HG02623 (cell line): ENCODE results near the gene BHLHA9.

ENCODE experiments used
- ATAC-seq: cut with Tn5 transposase; IDR thresholded peaks from one replicate; pipeline ENCODE4 v1.9.1; 2021; ENCODE audit warnings: moderate library complexity; ENCODE audit not compliant: unreplicated experiment

Gene BHLHA9

DNA sequence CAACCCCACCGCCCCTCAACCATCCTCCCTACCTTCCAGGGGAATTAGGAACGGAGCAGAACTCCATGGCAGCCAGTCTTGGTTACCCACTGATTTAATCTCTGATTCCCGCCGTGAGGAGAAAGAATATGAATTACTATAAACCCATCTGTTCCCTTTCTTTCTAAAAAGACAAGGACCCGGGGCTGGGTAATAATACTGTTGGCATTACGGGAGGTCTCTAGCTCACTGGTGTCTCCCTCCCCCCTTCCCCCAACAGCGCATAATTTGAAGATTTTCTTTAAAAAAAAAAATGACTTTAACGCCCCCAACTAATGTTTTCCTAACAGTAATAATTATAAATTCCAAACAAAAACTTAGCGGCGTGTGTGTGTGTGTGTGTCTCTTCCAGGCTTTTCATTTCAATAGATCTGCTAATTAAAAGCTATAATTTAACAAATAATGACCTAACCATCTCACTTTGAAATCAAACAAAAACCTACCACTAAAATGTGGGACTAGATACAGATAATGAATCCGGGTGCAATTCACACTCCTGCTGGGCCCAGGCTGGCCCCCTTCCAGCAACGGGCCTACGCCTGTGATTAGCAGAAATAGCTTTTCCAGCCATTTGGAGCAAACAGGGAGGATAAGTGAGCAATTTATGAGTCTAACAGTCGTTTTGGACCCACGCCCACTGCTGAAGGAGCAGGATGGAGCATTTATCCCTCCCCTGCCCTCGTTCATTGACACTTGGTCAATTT lies 18.2 kb upstream of the BHLHA9 start:
- ATAC-seq: no peak

DNA sequence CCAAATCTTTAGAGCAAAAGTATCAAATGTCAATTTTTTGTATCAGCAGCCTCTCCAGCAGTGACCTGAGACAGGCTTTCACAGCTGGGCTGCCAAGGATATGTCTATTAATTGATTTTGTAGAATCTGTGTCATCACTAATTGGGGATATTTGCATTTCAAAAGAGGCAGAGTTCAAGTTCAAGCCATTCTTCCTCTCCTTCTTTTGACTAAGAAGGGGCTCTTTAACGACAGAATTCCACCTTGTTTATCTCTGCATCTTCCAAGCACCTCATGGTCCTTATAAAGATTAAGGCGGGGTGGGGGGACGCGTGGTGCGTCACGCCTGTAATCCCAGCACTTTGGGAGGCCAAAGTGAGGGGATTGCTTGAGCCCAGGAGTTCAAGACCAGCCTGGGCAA lies 15.2 kb upstream of the BHLHA9 start:
- ATAC-seq: no peak

DNA sequence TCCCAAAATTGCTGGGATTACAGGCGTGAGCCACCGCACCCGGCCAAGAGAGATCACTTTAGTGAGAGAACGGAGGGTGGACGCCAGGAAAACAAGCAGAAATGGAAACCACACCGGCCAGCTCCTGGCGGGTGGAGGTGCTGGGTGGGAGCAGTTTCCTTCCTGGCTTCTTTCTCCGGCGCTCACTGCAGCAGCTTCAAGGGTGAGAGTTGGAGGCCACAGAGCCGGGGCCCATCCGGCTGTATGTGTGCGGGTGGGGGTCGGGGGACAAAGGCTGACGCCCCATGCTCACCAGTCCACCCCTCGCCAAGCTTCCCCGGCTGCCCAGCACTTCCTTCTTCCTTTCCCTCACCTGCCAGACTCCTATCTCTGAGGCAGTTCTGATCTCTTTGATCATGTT lies 13.5 kb upstream of the BHLHA9 start:
- ATAC-seq: no peak

DNA sequence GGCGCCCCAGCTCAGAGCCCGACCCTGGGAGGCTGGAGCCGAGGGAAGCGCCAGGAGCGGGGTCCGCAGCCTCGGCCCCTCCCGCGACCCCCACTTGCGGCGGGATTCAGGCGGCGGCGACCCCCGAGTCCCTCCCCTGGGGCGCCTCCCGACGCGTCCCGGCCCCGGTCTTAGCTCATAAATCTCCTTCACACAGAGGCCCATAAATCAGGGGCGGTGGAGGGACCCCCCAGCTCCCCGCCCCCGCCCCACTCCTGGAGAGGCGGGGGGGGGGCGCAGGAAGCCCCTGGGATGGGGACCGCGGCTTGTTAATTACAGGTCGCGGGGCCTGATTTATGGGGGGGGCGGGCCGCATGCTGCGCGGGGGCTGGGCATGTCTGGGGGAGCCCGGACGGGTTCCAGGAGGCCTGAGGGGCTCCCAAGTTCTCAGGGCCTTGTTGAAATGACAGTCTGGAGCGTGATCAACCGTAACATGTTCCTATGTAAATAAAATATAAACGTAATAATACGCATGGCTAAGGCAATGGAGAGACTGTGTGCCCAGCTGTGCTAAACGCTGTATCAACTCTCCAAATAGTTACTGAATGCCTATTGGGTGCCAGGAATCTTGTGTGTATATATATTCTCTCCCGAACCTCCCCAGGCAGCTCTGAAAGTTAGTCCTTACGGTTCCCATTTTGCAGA lies 10.0 kb upstream of the BHLHA9 start:
- no peak for ATAC-seq

DNA sequence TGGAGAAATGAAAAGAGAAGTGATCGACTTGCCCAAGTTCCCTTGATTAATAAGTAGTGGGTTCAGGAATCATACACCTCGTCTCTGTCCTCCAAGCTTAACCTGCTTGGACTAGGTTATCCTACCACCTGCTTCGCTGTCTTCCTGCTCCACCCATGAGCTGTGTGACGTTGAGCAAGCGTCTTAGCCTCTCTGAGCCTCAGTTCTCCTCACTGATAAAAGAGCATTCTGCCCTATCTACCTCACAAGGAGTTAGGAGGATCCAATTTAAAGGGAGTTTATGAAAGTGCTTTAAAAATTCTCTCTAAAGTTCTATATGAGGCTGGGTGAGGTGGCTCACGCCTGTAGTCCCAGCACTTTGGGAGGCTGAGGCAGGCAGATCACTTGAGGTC lies 9.5 kb upstream of the BHLHA9 start:
- no peak for ATAC-seq

DNA sequence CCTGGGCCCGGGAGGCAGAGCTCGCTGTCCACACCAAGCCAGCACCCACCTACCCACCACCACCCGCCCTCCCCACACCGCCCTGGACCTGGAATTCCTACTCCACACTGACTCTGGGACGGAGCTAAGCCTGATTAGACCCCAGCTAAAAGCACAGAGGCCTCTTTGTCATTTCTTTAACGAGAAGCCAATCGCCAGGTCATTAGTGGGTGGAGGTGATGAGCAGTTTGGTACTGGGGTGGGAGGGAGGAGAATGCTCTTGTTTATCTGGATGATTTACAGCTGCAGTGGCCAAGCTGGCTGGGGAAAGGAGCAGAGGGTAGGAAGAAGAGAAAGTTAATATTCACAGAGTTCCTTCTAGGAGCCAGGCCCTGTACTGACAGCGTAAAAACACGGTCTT lies 6.0 kb upstream of the BHLHA9 start:
- ATAC-seq: no peak

DNA sequence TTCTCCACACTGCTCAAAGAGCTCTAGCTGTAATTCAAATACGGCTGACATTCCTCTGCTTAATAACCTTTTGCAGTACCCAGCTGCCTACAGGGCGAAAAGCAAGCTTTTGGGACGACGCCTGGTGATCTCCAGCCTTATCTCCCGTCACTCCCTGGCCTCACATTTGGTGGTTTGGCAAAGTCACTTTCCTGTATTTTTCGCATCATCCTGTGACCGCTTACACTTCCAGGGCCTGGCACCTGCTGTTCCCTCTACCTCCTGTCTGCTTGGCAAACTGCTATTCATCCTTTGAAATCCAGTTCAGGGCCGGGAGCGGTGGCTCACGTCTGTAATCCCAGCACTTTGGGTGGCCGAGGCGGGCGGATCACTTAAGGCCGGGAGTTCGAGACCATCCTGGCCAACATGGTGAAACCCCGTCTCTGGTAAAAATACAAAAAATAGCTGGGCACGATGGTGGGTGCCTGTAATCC lies 2.7 kb upstream of the BHLHA9 start:
- no peak for ATAC-seq

DNA sequence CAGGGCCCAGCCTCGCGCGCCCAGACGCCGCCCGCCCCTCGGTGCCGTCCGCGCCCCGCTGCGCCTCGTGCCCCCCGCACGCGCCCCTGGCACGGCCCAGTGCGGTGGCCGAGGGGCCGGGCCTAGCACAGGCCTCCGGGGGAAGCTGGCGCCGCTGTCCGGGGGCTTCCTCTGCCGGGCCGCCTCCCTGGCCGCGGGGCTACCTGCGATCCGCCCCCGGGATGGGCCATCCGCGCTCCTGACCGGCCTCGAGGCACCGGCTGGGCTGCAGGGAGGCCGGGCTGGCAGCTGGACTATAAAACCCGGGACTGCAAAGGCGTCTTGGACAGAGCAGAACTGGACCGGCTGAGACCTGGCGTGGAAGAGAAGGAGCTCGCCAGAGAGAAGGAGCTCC lies 783 bp downstream of the BHLHA9 start:
- ATAC-seq: no peak

DNA sequence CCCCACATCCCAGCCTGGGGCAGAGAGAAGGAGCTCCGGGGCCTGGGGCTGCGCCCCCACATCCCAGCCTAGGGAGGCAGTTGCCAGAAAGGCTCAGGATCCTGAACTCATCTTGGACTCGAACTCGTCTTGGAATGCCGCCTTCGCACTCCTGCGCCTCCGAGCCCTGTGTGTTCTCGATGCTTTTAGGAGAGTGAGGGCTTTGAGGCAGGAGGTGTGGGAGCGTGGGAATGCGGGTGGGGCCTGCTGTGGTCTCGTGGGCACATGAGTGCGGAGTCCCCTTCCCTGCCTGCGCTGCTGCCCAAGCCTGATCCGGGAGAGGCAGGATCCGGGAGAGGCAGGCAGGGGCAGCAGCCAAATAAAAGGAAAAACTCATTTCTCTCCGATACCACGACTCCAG lies 1.2 kb downstream of the BHLHA9 start:
- ATAC-seq: no peak

DNA sequence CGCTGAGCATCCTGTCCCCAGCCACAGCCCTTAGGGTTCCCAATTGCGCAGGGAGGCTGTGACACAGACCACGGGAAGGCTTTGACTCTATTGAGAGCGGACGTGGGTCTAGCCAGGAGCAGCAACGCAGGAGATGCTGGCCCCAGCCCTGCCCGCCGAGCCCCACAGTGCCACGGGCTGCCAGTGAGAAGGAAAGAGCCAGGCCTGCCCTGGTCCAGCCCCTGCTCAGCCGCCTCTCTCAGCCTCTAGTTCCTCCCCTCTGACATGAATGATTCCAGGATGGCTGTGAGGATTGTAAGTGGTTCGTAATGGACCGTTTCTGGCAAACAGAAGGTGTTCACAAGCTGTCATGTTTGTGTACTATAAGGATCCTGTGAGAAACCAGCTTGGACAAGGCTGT lies 2.5 kb downstream of the BHLHA9 start:
- ATAC-seq: no peak

DNA sequence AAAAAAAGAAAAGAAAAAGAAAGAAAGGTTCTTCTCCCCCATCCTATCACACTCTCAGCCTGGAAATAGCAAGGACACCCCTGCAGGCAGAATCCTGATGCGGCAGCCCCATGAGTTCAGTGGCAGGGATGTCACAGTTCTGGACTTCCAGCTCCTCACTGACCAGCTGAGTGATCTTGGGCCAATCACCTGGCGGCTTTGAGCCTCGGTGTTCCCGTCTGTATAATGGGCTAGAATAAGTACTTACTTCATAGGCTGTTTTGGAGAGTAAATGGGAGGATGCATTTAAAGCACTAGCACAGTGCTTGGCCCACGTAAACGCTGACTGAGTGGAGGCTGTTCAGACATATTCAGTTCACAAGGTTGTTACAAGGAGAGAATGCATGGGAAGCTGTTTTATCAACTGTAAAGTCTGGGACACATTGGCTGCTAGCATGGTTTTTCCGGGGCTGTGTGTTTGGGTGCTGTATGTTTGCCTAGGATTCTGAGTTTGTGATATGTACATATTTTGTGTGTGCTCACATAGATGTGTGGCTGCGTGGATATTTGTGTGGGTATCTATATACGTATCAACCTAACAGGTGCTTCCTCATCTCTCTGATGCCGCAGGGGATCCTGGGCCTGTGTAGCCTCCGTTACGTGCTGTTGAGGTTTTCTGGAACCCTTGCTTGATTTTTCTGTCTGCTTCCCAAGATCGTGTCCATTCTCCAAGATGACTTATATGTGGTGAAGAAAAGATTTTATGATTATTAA lies 3.4 kb downstream of the BHLHA9 start:
- no peak for ATAC-seq

DNA sequence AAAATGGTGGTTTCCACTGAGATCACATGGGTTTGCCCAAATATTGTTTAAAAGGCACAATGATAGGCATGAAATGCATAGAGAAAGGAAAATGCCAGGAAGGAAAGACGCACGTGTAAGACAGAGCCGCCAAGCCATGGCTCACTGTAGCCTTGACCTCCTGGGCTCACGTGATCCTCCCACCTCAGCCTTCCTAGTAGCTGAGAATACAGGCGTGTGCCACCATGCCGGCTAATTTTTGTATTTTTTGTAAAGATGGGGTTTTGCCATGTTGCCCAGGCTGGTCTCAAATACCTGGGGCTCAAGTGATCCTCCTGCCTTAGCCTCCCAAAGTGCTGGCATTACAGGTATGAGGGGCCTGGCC lies 4.0 kb downstream of the BHLHA9 start:
- ATAC-seq: no peak

DNA sequence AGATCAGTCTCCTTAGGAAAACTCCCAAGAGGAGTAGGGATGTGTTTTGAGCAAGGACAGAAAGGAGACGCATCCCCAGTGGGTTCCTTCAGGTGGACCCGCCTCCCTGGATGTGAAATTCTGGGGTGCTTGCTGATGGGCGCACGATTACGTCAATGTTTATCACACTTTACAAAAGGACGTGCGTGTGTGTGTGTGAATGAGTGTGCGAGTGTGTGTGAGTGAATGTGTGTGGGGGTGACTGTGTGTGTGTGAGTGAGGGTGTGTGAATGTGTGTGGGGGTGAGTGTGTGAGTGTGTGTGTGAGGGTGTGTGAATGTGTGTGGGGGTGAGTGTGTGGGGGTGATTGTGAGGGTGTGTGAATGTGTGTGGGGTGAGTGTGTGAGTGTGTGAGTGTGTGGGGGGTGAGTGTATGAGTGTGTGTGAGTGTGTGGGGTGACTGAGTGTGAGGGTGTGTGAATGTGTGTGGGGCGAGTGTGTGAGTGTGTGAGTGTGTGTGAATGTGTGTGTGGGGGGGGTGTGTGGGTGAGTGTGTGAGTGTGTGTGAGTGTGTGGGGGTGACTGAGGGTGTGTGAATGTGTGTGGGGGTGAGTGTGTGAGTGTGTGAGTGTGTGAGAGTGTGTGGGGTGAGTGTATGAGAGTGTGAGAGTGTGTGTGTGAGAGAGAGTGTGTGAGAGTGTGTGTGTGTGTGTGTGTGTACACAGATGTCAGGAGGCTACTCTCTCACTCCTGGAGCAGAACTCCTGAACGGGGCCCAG lies 5.1 kb downstream of the BHLHA9 start:
- ATAC-seq: no peak

DNA sequence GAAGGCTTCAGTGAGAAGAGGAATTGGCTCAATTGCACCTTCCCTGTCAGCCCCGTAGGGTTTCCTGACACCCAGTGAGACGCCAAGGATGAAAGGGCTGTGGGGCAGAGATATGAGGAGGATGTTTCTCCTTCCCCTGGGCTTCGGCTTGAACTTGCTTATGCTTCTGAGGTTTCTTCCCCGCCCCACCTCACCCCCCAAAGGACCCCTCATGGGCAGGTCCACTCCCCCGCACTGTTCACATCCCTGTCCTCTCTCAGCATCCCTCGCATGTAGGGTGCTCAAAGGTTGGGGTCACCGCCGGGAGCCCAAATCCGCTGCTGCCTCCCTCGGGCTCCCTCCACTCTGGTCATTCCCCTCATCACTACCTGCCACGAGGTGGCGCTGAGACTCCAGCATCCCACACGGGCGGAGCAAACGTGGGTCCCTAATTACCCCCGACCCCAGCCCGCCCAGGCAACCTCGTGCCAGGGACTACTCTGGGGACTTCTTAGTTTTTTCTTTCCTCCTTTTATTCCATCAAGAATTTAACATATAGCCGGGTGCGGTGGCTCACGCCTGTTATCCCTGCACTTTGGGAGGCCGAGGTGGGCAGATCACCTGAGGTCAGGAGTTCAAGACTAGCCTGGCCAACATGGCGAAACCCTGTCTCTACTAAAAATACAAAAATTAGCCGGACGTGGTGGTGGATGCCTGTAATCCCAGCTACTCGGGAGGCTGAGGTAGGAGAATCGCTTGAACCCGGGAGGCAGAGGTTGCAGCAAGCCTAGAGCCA lies 5.9 kb downstream of the BHLHA9 start:
- ATAC-seq: no peak

DNA sequence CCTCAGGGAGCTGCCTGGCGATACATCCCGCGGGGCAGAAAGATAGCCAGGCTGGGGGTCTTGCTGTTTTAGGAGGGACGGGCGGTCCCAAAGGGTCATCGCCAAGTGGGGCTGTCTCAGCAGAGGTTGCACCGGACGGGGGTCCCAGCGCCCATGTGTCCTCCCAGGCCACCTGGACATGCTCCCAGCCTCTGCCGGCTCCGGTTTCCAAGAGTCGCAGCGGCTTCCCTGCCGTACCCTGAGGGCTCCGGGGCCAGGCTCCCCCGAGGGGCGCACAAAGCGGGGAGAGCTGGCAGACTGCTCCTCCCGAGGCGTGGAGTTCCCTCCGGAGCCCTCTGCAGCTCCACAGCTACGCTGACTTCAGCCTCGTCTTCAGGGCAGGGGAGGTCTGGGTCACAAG lies 10.4 kb downstream of the BHLHA9 start:
- ATAC-seq: no peak

DNA sequence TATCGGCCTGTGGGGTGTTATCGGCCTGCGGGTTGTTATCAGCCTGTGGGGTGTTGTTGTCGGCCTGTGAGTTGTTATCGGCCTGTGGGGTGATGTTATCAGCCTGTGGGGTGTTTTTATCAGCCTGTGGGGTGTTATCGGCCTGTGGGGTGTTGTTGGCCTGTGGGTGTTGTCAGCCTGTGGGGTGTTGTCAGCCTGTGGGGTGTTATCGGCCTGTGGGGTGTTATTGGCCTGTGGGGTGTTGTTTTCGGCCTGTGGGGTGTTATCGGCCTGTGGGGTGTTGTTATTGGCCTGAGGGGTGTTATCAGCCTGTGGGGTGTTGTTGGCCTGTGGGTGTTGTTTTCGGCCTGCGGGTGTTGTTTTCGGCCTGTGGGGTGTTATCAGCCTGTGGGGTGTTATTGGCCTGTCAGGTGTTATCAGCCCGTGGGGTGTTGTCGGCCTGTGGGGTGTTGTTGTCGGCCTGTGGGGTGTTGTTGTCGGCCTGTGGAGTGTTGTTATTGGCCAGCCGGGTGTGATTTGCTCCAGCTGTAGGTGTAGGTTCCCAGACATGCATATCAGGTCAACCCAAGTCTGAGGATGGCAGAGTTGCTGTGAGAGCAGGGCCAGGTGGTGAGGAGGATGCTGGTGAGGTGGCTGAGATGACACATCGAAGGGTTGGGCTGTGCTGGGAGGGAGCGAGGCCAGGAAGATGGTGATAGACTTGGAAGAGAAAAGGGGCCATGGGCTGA lies 16.3 kb downstream of the BHLHA9 start:
- ATAC-seq: no peak

DNA sequence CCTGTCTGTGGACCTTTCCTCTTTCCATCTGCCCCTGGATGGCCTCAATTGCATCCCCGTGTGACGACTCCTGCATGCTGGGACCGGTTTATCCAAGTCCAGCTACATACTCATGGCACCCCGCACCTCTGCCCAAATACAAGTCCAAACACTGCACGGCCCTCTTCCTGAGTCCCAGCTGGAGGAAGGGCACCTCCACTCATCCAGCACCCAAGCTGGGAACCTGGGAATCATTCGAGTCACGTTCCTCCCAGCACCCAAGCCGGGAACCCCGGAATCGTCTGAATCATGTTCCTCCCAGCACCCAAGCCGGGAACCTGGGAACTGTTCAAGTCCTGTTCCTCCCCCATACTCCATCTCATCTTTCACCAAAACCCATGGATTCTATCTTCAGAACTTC lies 19.5 kb downstream of the BHLHA9 start:
- no peak for ATAC-seq

DNA sequence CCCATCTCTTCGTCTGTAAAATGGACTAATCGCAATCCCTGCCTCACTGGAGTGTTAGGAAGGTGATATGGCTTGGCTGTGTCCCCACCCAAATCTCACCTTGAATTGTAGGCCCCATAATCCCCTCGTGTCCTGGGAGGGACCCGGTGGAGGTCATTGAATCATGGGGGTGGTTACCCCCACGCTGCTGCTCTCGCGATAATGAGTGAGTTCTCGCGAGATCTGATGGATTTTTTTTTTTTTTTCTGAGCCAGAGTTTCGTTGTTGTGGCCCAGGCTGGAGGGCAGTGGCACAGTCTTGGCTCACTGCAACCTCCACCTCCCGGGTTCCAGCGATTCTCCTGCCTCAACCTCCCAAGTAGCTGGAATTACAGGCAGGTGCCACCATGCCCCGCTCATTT lies 20.4 kb downstream of the BHLHA9 start:
- ATAC-seq: no peak

DNA sequence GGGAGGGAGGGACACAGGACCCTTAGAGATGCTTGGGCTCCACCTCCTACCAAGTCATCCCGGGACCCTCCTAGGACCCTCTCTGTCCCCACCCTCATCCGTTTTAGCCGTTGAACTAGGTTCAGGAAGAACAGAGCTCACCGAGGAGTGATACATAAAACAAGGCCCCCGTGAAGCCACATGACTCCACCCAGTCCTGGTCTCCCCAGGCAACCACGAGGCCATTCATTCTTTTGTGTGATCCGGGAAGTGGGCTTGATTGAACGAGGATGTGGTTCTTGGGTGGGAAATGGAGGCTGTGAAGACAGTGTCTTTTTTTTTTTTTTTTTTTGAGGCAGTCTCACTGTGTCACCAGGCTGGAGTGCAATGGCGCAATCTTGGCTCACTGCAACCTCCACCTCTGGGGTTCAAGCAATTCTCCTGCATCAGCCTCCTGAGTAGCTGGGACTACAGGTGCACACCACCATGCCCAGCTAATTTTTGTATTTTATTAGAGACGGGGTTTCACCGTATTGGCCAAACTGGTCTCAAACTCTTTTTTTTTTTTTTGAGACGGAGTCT lies 24.0 kb downstream of the BHLHA9 start:
- ATAC-seq: no peak

DNA sequence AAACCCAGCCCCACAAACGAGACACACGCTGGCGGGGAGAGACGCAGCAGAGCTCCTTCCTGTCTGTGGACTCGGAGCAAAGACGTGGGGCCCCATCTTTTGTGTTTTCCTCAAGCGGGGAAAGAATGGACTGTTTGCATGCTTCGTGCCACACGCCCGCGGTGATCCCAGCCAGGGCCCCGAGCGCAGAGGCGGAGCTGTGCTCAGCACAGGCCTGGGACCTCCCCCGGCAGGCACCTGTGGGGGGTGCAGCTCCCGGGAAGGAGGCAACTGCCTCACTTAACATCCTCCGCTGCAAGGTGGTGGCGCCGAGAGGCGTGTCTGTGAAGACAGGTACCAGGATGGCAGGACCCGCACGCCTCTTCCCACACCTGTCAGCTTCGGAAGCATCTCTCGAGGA lies 28.4 kb downstream of the BHLHA9 start:
- no peak for ATAC-seq
